Ectodermal cell (in vitro differentiated cells): ENCODE results near the gene LAD1.

ENCODE experiments used
- H3K27ac ChIP-seq: 2 replicates; pipeline ENCODE4 v1.7.0; 2013; ENCODE audit warnings: mild to moderate bottlenecking, low read depth, low read length; ENCODE audit not compliant: insufficient read depth, poor library complexity, severe bottlenecking
- H3K27me3 ChIP-seq: 2 replicates; pipeline ENCODE4 v1.7.0; 2013; ENCODE audit warnings: mild to moderate bottlenecking, low read length; ENCODE audit not compliant: insufficient read depth, control insufficient read depth, poor library complexity, severe bottlenecking
- H3K36me3 ChIP-seq: one replicate; pipeline ENCODE4 v1.7.0; 2013; ENCODE audit warnings: low read length; ENCODE audit not compliant: control insufficient read depth, insufficient read depth
- H3K4me1 ChIP-seq: one replicate; pipeline ENCODE4 v1.7.0; 2013; ENCODE audit warnings: low read length; ENCODE audit not compliant: control insufficient read depth, insufficient read depth
- H3K4me3 ChIP-seq: 2 replicates; pipeline ENCODE4 v1.7.0; 2013; ENCODE audit warnings: low read depth, low read length, control low read depth; ENCODE audit not compliant: insufficient read depth
- H3K9me3 ChIP-seq: 2 replicates; pipeline ENCODE4 v1.7.0; 2013; ENCODE audit warnings: mild to moderate bottlenecking, low read length, moderate library complexity; ENCODE audit not compliant: control insufficient read depth
- WGBS, 2 experiments: methylation state at CpG; one replicate each; pipeline ENCODE4 v1.1.7; 2013; ENCODE audit warnings: missing lambda C conversion rate in 2 of 2; 5-methylcytosine and 5-hydroxymethylcytosine counted together

The LAD1 gene

DNA sequence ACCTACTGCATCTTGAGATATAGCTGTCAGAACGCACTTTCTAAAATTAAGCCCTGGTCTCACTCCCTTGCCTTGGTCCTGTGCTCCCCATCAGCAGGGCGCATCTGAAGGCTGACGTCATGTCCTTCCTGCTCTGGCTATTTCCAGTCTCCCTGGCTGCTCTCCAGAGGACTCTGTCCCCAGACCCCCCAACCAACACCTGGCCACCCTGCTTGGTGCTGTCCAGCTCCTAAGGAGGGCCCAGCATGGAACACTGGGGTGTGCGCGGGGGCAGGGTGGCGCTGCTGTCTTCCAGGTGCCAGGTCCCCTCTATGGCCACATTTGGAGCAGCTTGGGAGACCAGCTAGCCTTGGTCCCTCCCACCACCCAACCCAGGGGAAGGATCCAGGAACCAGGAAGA, 29.9 kb downstream of the LAD1 start:
- no peak overlapping the region for H3K27ac ChIP-seq
- H3K9me3 ChIP-seq: no peaks in the 10 kb centered on the region
- 96% methylated on average over 6 of the region's 6 CpGs for WGBS, 2 experiments
- no peak overlapping the region for H3K4me3 ChIP-seq
- no peaks in the 10 kb centered on the region for H3K27me3 ChIP-seq
- H3K4me1 ChIP-seq: peaks cover 24% of the 10 kb centered on the region
- no peaks in the 10 kb centered on the region for H3K36me3 ChIP-seq

GRCh38 chr1:201366696-201367095, 32.4 kb downstream of the LAD1 start:
- H3K36me3 ChIP-seq: no peaks in the 10 kb centered on the region
- WGBS, 2 experiments: 81 to 82% methylated on average over 7 of the region's 7 CpGs
- H3K9me3 ChIP-seq: no peaks in the 10 kb centered on the region
- peaks cover 3% of the 10 kb centered on the region for H3K4me1 ChIP-seq
- no peak overlapping the region for H3K27ac ChIP-seq
- H3K27me3 ChIP-seq: no peaks in the 10 kb centered on the region
- no peak overlapping the region for H3K4me3 ChIP-seq

GRCh38 chr1:201365251-201365650, 33.9 kb downstream of the LAD1 start:
- 89 to 90% methylated on average over 11 of the region's 11 CpGs for WGBS, 2 experiments

DNA sequence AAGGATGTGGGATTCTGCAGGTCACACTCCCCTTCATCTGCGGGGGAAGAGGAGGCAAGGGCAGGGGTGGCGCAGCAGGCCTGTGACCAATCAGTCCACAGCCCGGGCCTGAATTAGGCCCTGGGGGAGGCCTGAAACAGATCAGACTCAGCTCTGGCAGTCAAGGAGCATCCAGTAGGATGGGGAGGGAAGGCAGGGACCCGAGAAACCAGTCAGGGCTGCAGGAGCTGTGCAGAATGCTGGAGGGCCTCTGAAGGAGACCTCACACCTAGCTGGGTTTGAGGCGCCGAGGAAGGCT, 34.4 kb downstream of the LAD1 start:
- WGBS, 2 experiments: 92% methylated on average over 6 of the region's 6 CpGs
- Histone ChIP-seq H3K36me3 (no peaks in the 10 kb centered on the region), H3K9me3 (no peaks in the 10 kb centered on the region), H3K4me1 (peaks cover 3% of the 10 kb centered on the region), H3K27me3 (no peaks in the 10 kb centered on the region), H3K4me3 (no peak overlapping the region), H3K27ac (no peak overlapping the region)

More at GRCh38 chr1:201365251-201365650, 33.9 kb downstream of the LAD1 start:
- Histone ChIP-seq H3K4me1 (peaks cover 3% of the 10 kb centered on the region), H3K9me3 (no peaks in the 10 kb centered on the region), H3K36me3 (no peaks in the 10 kb centered on the region), H3K27me3 (no peaks in the 10 kb centered on the region), H3K27ac (no peak overlapping the region), H3K4me3 (no peak overlapping the region)

DNA sequence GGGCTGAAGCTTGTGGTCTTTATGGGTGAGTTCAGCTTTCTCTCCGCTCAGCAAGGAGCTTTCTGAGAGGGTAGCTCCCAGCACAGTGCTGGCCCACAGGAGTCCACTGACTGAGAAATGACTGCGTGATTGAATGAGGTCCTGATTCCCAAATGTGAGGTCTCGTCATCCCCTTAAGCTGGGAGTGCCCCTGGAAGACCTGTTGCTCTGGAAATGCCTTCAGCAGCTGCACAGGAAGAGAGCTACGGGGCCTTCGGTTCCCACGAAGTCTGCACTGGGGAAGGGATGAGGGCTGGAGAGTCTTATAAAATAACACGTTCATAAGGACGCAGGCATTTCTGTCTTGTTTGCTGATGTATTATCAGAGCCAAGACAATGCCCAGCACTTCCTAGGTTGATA, 35.7 kb downstream of the LAD1 start:
- Histone ChIP-seq H3K9me3 (no peaks in the 10 kb centered on the region), H3K4me1 (peaks cover 3% of the 10 kb centered on the region), H3K27me3 (no peaks in the 10 kb centered on the region), H3K36me3 (no peaks in the 10 kb centered on the region), H3K27ac (no peak overlapping the region), H3K4me3 (no peak overlapping the region)
- 93 to 94% methylated on average over 8 of the region's 8 CpGs for WGBS, 2 experiments

DNA sequence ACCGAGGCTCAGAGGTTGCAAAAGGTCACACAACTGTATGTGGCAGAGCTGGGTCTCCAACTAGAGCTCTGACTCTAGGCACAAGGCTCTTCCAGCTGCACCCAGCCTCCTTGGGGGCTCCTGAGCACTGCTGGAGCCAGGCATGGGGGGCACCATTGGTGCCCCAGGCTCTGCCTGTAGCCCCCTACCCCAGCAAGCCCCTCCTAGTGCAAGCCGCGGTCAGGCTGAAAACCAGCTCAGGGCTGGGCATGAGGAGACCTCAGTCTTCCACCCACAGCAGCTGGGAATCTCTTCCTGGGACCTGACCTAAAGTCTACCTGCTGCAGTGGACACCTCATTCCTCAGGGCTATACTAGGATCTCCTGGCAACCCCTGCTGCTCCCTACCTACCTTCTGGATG, 36.2 kb downstream of the LAD1 start:
- Histone ChIP-seq H3K36me3 (no peaks in the 10 kb centered on the region), H3K4me1 (peaks cover 3% of the 10 kb centered on the region), H3K9me3 (no peaks in the 10 kb centered on the region), H3K4me3 (no peak overlapping the region), H3K27ac (no peak overlapping the region), H3K27me3 (no peaks in the 10 kb centered on the region)
- WGBS, 2 experiments: 95 to 98% methylated on average over 3 of the region's 3 CpGs

DNA sequence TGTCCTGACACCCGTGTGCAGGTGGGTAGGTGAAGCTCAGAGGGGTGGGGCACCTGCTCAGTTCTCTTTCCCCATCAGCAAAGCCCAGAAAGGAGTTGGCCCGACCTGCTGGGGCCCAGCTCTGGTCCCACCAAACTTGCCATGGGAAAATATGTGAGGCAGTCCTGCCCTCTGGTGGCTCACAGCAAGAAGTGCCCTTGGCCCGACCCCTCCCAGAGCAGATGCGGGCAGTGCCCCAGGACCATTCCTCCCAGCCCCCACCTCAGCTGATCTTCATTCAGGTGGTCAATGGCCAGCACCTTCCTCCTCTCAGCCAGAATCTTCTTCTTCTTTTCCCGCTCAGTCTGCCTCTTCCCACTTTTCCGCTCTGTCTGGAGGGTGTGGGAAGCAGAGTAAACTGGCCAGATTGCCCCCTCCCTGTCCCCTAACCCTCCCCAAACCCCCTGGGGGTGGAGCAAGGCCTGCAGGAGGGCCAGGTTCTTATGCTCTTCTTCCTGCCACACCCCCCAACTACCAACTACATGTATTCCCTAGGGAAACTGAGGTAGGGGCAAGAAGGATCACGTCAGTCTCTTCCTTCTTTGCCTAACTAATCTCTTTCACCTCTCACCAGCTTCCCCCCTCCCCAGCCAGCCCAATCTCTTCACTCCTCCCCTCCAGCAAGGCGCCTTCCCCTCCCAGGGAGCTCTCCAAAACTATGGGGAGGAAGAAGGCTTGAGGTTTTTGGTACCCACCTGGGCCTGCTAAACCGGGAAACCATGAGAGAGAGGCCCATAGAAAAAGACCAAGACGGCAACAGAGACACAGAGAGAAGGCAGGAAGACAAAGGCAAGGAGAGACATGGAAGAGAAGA, 37.2 kb downstream of the LAD1 start:
- Histone ChIP-seq H3K4me1 (peaks cover 3% of the 10 kb centered on the region), H3K9me3 (no peaks in the 10 kb centered on the region), H3K4me3 (no peak overlapping the region), H3K36me3 (no peaks in the 10 kb centered on the region), H3K27me3 (no peaks in the 10 kb centered on the region), H3K27ac (no peak overlapping the region)
- 46 to 48% methylated on average over 10 of the region's 10 CpGs for WGBS, 2 experiments

DNA sequence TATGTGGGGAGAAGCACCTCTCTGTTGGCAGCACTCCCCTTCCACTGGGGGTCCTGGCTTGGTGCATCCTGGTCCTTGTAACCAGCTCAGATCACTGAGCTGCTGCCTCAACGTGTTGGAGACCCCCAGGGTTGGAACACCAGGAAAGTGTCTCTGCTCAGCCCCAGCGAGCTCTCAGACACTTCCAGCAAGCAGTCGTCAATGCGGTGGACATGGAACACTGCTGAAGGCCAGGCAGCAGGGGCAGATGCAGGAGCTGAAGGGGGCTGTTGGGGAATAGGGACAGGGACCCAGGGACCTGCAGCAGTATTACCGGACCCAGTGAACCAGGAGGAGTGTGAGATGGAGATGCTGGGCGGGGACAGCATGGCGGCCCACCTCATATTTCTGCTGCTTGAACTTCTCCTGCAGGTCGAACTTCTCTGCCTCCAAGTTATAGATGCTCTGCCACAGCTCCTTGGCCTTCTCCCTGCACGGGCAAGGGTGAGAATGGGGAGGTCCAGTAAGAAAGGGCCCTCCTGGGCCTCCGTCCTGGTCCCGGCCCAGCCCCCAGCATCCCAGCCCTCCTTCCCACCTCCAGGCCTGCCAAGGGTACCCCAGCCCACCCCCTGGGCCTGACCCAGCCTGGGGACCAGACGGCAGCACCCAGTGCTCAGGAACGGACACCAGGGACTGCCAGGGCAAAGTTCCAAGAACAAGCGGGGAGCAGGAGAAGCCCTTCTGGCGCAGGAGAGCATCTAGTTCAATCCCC, 38.0 kb downstream of the LAD1 start:
- peaks cover 3% of the 10 kb centered on the region for H3K4me1 ChIP-seq
- no peak overlapping the region for H3K27ac ChIP-seq
- no peaks in the 10 kb centered on the region for H3K9me3 ChIP-seq
- 94% methylated on average over 15 of the region's 15 CpGs for WGBS, 2 experiments
- no peaks in the 10 kb centered on the region for H3K36me3 ChIP-seq
- H3K4me3 ChIP-seq: no peak overlapping the region
- H3K27me3 ChIP-seq: no peaks in the 10 kb centered on the region

DNA sequence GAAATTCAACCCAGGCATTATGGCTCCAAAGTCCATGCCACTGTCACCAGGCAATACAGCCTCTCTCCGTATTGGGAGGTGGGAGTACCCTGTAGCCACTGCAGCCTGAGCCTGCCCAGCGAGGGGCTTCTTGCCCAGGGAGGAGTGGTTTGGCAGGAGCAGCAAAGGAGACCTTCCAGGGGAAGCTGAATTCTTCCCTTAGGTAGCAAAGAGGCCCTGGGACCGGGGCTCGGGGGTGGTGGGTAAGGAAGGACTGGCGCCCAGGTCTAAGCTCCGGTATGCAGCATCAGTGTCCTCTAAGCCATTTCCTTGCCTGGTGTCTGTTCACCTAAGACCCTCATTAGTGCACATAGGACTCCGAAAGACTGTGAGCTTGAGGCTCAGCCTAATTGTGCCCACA, 38.6 kb downstream of the LAD1 start:
- Histone ChIP-seq H3K27ac (no peak overlapping the region), H3K27me3 (no peaks in the 10 kb centered on the region), H3K4me3 (no peak overlapping the region), H3K9me3 (no peaks in the 10 kb centered on the region), H3K4me1 (peaks cover 3% of the 10 kb centered on the region), H3K36me3 (no peaks in the 10 kb centered on the region)
- WGBS, 2 experiments: 94% methylated on average over 7 of the region's 7 CpGs

- 97% methylated on average over 2 of the region's 2 CpGs for WGBS, 2 experiments
- Histone ChIP-seq H3K27me3 (no peaks in the 10 kb centered on the region), H3K36me3 (no peaks in the 10 kb centered on the region), H3K4me3 (no peak overlapping the region), H3K4me1 (peaks cover 2% of the 10 kb centered on the region), H3K9me3 (no peaks in the 10 kb centered on the region), H3K27ac (no peak overlapping the region)
Observed at GRCh38 chr1:201359873-201360210, 39.3 kb downstream of the LAD1 start.
